K562 (cell line): ENCODE measurements around the gene IZUMO4. TPM values are rescaled to one million over a fixed set of nuclear protein-coding genes. Genes with fewer than 3 reads are reported as not detected.

Source experiments
- ATAC-seq: fragments of 200-7000 bp; cut with Tn5 transposase; 3 replicates; pipeline ENCODE4 v1.9.1; 2020; ENCODE audit warnings: moderate library complexity
- BruUV-seq: library from RNA; stranded (reverse); fragments of 400-500 nt; replicated peaks from 2 replicates; lab custom pipeline; 2021; lab: Mats Ljungman, UMichigan
- CTCF ChIA-PET: fragments of 300-600 bp; formaldehyde crosslinking; extraction: SDS; loops from one replicate; lab custom pipeline; 2021; ENCODE audit warnings: low intra/inter-chr PET ratio; lab: Yijun Ruan, JAX
- POLR2A ChIA-PET: fragments of 300-600, 350-650 bp; sonication (Branson Sonifier 250); formaldehyde crosslinking; extraction: SDS; loops from one replicate; lab custom pipeline; 2021; ENCODE audit warnings: antibody characterized with exemption, inconsistent platforms; lab: Yijun Ruan, JAX
- DNase-seq, 4 experiments: peaks; one replicate each; pipeline versions ENCODE4 v3.0.0 to v3.0.0-alpha.2; 2011 to 2018; ENCODE audit warnings: low spot score in 3 of 4, mixed read lengths in 3 of 4; ENCODE audit errors: extremely low read depth in 1 of 4
- FAIRE-seq: peaks from 2 replicates; lab custom pipeline; 2011; peaks lifted over from hg19 to GRCh38; lab: Jason Lieb, UNC
- H2AFZ ChIP-seq: 2 replicates; pipeline ENCODE4 v1.6.0; 2011; ENCODE audit warnings: low read depth, low read length, control low read depth, inconsistent platforms
- H3K27ac ChIP-seq: fragments of 200-600 bp; 3 replicates; pipeline ENCODE4 v1.8.0; 2011; ENCODE audit warnings: low read depth, mild to moderate bottlenecking, control low read depth, inconsistent platforms, low read length, moderate library complexity, mixed read lengths; ENCODE audit errors: extremely low read depth
- H3K27me3 ChIP-seq, 2 experiments: fragments of 300-600 bp in 1 of 2; 2 replicates in 1 of 2; 3 replicates in 1 of 2; pipeline versions ENCODE4 v1.6.0 to v1.8.0; 2011; ENCODE audit warnings: inconsistent platforms in 2 of 2, low read length in 2 of 2, mild to moderate bottlenecking in 1 of 2, mixed read lengths in 1 of 2, moderate library complexity in 1 of 2; ENCODE audit not compliant: control insufficient read depth in 2 of 2, insufficient read depth in 2 of 2
- H3K36me3 ChIP-seq: fragments of 300-600 bp; 3 replicates; pipeline ENCODE4 v1.8.0; 2011; ENCODE audit warnings: mild to moderate bottlenecking, low read length, inconsistent platforms; ENCODE audit not compliant: control insufficient read depth, insufficient read depth
- H3K4me1 ChIP-seq, 2 experiments: fragments of 200-600 bp in 1 of 2; replicated peaks in 1 of 2; 2 replicates in 1 of 2; 3 replicates in 1 of 2; pipeline versions ENCODE4 v1.5.1 to v1.8.0; 2011; ENCODE audit warnings: inconsistent platforms in 2 of 2, low read length in 2 of 2, mild to moderate bottlenecking in 1 of 2, mixed read lengths in 1 of 2, moderate library complexity in 1 of 2; ENCODE audit not compliant: control insufficient read depth in 2 of 2, insufficient read depth in 2 of 2
- H3K4me2 ChIP-seq: 2 replicates; pipeline ENCODE4 v1.6.1; 2011; ENCODE audit warnings: low read length, control low read depth, inconsistent platforms, mixed read lengths; ENCODE audit not compliant: insufficient read depth
- H3K4me3 ChIP-seq: fragments of 200-600 bp; sonication (generic), shearing (Covaris generic); 2 replicates; pipeline ENCODE4 v1.5.1; 2016; ENCODE audit warnings: control low read depth, inconsistent platforms
- H3K79me2 ChIP-seq: fragments of 200-600 bp; 3 replicates; pipeline ENCODE4 v1.8.0; 2011; ENCODE audit warnings: low read length, inconsistent platforms; ENCODE audit not compliant: control insufficient read depth, insufficient read depth
- H3K9ac ChIP-seq, 2 experiments: 2 replicates each; pipeline versions ENCODE4 v1.6.0 to v1.6.1; 2011; ENCODE audit warnings: low read depth in 2 of 2, low read length in 2 of 2, control low read depth in 1 of 2, inconsistent platforms in 1 of 2, mild to moderate bottlenecking in 1 of 2, mixed read lengths in 1 of 2; ENCODE audit not compliant: insufficient read depth in 1 of 2
- H3K9me1 ChIP-seq: one replicate; pipeline ENCODE4 v1.6.0; 2011; ENCODE audit warnings: inconsistent platforms, mild to moderate bottlenecking, low read length, moderate library complexity; ENCODE audit not compliant: control insufficient read depth, insufficient read depth
- H3K9me3 ChIP-seq: replicated peaks from 2 replicates; pipeline ENCODE4 v1.5.1; 2011; ENCODE audit warnings: low read depth, low read length, inconsistent platforms; ENCODE audit not compliant: control insufficient read depth, insufficient read depth
- H4K20me1 ChIP-seq: replicated peaks from 2 replicates; pipeline ENCODE4 v1.6.1; 2011; ENCODE audit warnings: low read length, inconsistent platforms, mixed read lengths; ENCODE audit not compliant: control insufficient read depth, insufficient read depth
- FOXJ3 ChIP-seq: sonication (generic); formaldehyde crosslinking; IDR thresholded peaks from 2 replicates; pipeline ENCODE4 v1.4.0; 2020; ENCODE audit warnings: mild to moderate bottlenecking, missing genetic modification reagents
- LCOR ChIP-seq: sonication (generic); formaldehyde crosslinking; IDR thresholded peaks from 2 replicates; pipeline ENCODE4 v1.8.0; 2022; ENCODE audit warnings: mild to moderate bottlenecking, missing genetic modification reagents
- PREB ChIP-seq: sonication (generic); formaldehyde crosslinking; IDR thresholded peaks from 2 replicates; pipeline ENCODE4 v1.8.1; 2023; ENCODE audit warnings: mild to moderate bottlenecking, missing genetic modification reagents
- TAF7 ChIP-seq: fragments of 450-650 bp; IDR thresholded peaks from 2 replicates; pipeline ENCODE4 v1.6.1; 2016; ENCODE audit warnings: missing genetic modification characterization, missing compliant biosample characterization
- TSHZ1 ChIP-seq: fragments of 250-450 bp; sonication (Bioruptor Pico); IDR thresholded peaks from 2 replicates; pipeline ENCODE4 v1.4.0; 2020; ENCODE audit warnings: mild to moderate bottlenecking, moderate library complexity
- XRCC4 ChIP-seq: IDR thresholded peaks from one replicate; pipeline ENCODE4 v1.6.1; 2011; ENCODE audit not compliant: insufficient read depth, insufficient read length; ENCODE audit errors: extremely low read depth
- ZBTB12 ChIP-seq: fragments of 250-450 bp; sonication (Bioruptor Pico); IDR thresholded peaks from 2 replicates; pipeline ENCODE4 v1.4.0; 2020
- ZBTB5 ChIP-seq: fragments of 450-650 bp; IDR thresholded peaks from 2 replicates; pipeline ENCODE4 v1.6.1; 2017; ENCODE audit warnings: antibody characterized with exemption
- ZNF655 ChIP-seq: fragments of 250-450 bp; sonication (Bioruptor Pico); IDR thresholded peaks from 2 replicates; pipeline ENCODE4 v1.5.0; 2021
- ZNF764 ChIP-seq: fragments of 250-450 bp; sonication (Bioruptor Pico); IDR thresholded peaks from 2 replicates; pipeline ENCODE4 v1.4.0; 2020; ENCODE audit warnings: low read depth, mild to moderate bottlenecking, moderate library complexity
- whole genome bisulfite sequencing: fragments of 100-300 bp; shearing (Covaris generic); methylation state at CpG from one replicate; pipeline ENCODE4 v1.1.6; 2016; ENCODE audit warnings: low coverage, mixed read lengths; ENCODE audit not compliant: insufficient coverage; ENCODE audit errors: missing lambda C conversion rate; 5-methylcytosine and 5-hydroxymethylcytosine counted together
- in situ Hi-C: fragments of 300-500 bp; cut with MboI; formaldehyde crosslinking; loops from 4 replicates; pipeline ENCODE4 v1.15.0; 2018; ENCODE audit warnings: inconsistent platforms, mixed read lengths
- intact Hi-C: fragments of 100-400 bp; cut with micrococcal nuclease; formaldehyde crosslinking; loops from 2 replicates; pipeline ENCODE4 v1.14.2; 2022
- polyA plus RNA-seq, 8 experiments: library from polyadenylated mRNA; depleted of rRNA in 4 of 8; stranded (reverse) in 5 of 8; unstranded in 3 of 8; fragments of >200 nt; fragmentation: Nextera tagmentation in 2 of 8; fragmentation: Illumina TruSeq in 1 of 8; extraction: Ambion mirVana in 2 of 8; extraction: Trizol in 1 of 8; gene quantifications; 2 replicates each; pipeline versions ENCODE4 v1.2.1 to v1.2.3, GENCODE V29; 2011 to 2014; ENCODE audit warnings: inconsistent platforms in 1 of 8, missing spikeins in 1 of 8
- total RNA-seq, 7 experiments: library from RNA; depleted of rRNA in 6 of 7; stranded (reverse); fragments of >200 nt in 6 of 7; fragmentation: Illumina TruSeq in 2 of 7; extraction: Trizol in 2 of 7; gene quantifications; 2 replicates each; pipeline versions ENCODE4 v1.2.1 to v1.2.3, GENCODE V29; 2011 to 2021; ENCODE audit warnings: low replicate concordance in 1 of 7

Gene IZUMO4
- total and polyA plus RNA-seq, 9 of the 15 experiments (the other 6 are each of a cell fraction or from before 2014, with no cell fraction given): 0.07 to 3.9 (median 1.2) TPM

GRCh38 chr19:2062389-2062729 lies 34.4 kb upstream of the IZUMO4 start (continued):
- TF ChIP-seq FOXJ3 (no peak), ZBTB12 (CRISPR knock-in tag) (no peak)
- TF ChIP-seq, all 486 proteins: peak for 4

- CTCF ChIA-PET: interaction anchor here (0.7 kb wide), 1 partner anchor 43 kb away, joined by 4 read pairs; no protein-coding TSS in a partner anchor
- intact Hi-C loops (loop anchor here (5.0 kb wide), 1 partner anchor 135 kb away; no protein-coding TSS in a partner anchor), in situ Hi-C loops (no loop called here)
- no peak for TF ChIP-seq TAF7 (tag)
- TF ChIP-seq ZBTB5: no peak
- no peak for TF ChIP-seq TSHZ1 (CRISPR knock-in tag)
- no peak for TF ChIP-seq XRCC4
- TF ChIP-seq ZNF764 (CRISPR knock-in tag): no peak
- TF ChIP-seq PREB (CRISPR knock-in tag): no peak
- no peak for TF ChIP-seq LCOR (CRISPR knock-in tag)
- no peak for TF ChIP-seq ZNF655 (CRISPR knock-in tag)
These were observed 33.9 kb upstream of the IZUMO4 start for GRCh38 chr19:2062770-2063169.

More at GRCh38 chr19:2062770-2063169, 33.9 kb upstream of the IZUMO4 start:
- Histone ChIP-seq H3K79me2 (peaks cover 9% of the 10 kb centered on the region; the same call in 2 of the 3 replicates), H3K9ac (peak overlapping the region; percentile 97 to 98; a peak in 3 of 4 replicates), H3K4me1 (peaks cover 33 to 65% of the 10 kb centered on the region in 2 experiments), H3K4me2 (peak overlapping the region; percentile 95; the same call in 1 of the 2 replicates), H3K27me3 (no peaks in the 10 kb centered on the region), H3K27ac (no peak overlapping the region; the same call in 2 of the 3 replicates), H2AFZ (no peak overlapping the region), H3K36me3 (no peaks in the 10 kb centered on the region), H3K9me1 (no peaks in the 10 kb centered on the region), H3K9me3 (no peaks in the 10 kb centered on the region), H3K4me3 (no peak overlapping the region), H4K20me1 (no peaks in the 10 kb centered on the region)
- 89% methylated on average over 9 of the region's 9 CpGs for WGBS
- FAIRE-seq: no peak
- no peak for ATAC-seq
- no peak for DNase-seq
- POLR2A ChIA-PET: interaction anchor here (0.6 to 6.8 kb wide), 7 partner anchors 10 to 198 kb away, joined by 3 to 72 read pairs (median 4); no protein-coding TSS in a partner anchor
- no TSS peak for BruUV-seq
